DND-41 (cell line): ENCODE results near the gene TMEM60.

Experiments used
- ATAC-seq: fragments of 200-7000 bp; cut with Tn5 transposase; 3 replicates; pipeline ENCODE4 v1.9.1; 2021; ENCODE audit warnings: low read depth; ENCODE audit not compliant: insufficient read depth
- DNase-seq: peaks from one replicate; pipeline ENCODE4 v3.0.0-alpha.2; 2020
- H2AFZ ChIP-seq: 2 replicates; pipeline ENCODE4 v1.6.0; 2012; ENCODE audit warnings: low read depth, low read length
- H3K27ac ChIP-seq: 2 replicates; pipeline ENCODE4 v1.5.1; 2012; ENCODE audit warnings: low read length, inconsistent platforms
- H3K27me3 ChIP-seq: fragments of 200-600 bp; sonication (generic); 2 replicates; pipeline ENCODE4 v1.6.0; 2012; ENCODE audit warnings: low read length, mild to moderate bottlenecking, inconsistent platforms; ENCODE audit not compliant: insufficient read depth, poor library complexity
- H3K36me3 ChIP-seq: 2 replicates; pipeline ENCODE4 v1.5.1; 2012; ENCODE audit warnings: low read length, inconsistent platforms; ENCODE audit not compliant: insufficient read depth
- H3K4me1 ChIP-seq: 2 replicates; pipeline ENCODE4 v1.5.1; 2012; ENCODE audit warnings: mild to moderate bottlenecking, low read length; ENCODE audit not compliant: insufficient read depth
- H3K4me2 ChIP-seq: 2 replicates; pipeline ENCODE4 v1.6.0; 2012; ENCODE audit warnings: mild to moderate bottlenecking, moderate library complexity, low read length, inconsistent platforms; ENCODE audit not compliant: insufficient read depth
- H3K4me3 ChIP-seq, 2 experiments: fragments of 200-600 bp in 1 of 2; shearing (Covaris generic) in 1 of 2; 2 replicates each; pipeline ENCODE4 v1.5.1; 2012 to 2016; ENCODE audit warnings: inconsistent platforms in 2 of 2, low read length in 2 of 2, mild to moderate bottlenecking in 2 of 2, low read depth in 1 of 2, moderate library complexity in 1 of 2
- H3K79me2 ChIP-seq: 2 replicates; pipeline ENCODE4 v1.6.0; 2012; ENCODE audit warnings: low read length, inconsistent platforms; ENCODE audit not compliant: insufficient read depth
- H3K9ac ChIP-seq: 2 replicates; pipeline ENCODE4 v1.6.0; 2012; ENCODE audit warnings: low read depth, mild to moderate bottlenecking, inconsistent platforms, low read length, moderate library complexity
- H3K9me3 ChIP-seq: 2 replicates; pipeline ENCODE4 v1.5.1; 2012; ENCODE audit warnings: low read length, moderate library complexity, mild to moderate bottlenecking, inconsistent platforms; ENCODE audit not compliant: insufficient read depth, severe bottlenecking
- H4K20me1 ChIP-seq: 2 replicates; pipeline ENCODE4 v1.6.0; 2012; ENCODE audit warnings: low read length; ENCODE audit not compliant: insufficient read depth
- EZH2 ChIP-seq: IDR thresholded peaks from 3 replicates; pipeline ENCODE4 v1.6.1; 2012; ENCODE audit warnings: borderline replicate concordance, low read depth, mild to moderate bottlenecking, moderate library complexity, low read length, inconsistent platforms; ENCODE audit not compliant: severe bottlenecking
- TF ChIP-seq, protein P1 (sequence below): IDR thresholded peaks from 2 replicates; pipeline ENCODE4 v1.5.1; 2012; ENCODE audit warnings: borderline replicate concordance, low read length, moderate library complexity, mild to moderate bottlenecking; ENCODE audit not compliant: poor library complexity, severe bottlenecking; ENCODE audit errors: extremely low read depth

Gene TMEM60

DNA sequence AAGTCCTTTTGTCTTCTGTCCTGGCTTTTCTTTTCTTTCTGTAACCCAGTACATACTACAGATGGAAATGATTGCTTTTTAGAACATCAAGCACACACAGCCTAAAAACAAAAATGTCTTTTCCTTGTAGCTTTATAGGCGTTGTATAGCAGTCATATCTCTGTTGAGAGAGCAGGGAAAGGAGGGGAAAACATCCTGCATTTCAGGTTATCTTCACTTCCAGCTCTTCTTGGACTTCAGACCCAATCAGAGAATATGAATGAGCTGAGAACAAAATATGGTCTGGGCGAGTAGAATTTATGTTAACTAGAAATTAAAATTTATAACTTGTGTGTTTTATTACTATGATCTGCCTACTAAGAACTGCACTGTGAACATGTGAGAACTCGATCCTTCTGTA, 14.7 kb downstream of the TMEM60 start:
- Histone ChIP-seq H3K79me2 (0 out of 2 replicates have a peak, but pooled peaks cover 1% of the 10 kb centered on the region), H3K27me3 (no peaks in the 10 kb centered on the region), H2AFZ (no peak overlapping the region), H3K9ac (no peak overlapping the region), H4K20me1 (no peaks in the 10 kb centered on the region), H3K4me2 (no peak overlapping the region), H3K9me3 (no peaks in the 10 kb centered on the region), H3K27ac (no peak overlapping the region), H3K36me3 (peaks cover 54% of the 10 kb centered on the region), H3K4me3 (no peak overlapping the region), H3K4me1 (no peaks in the 10 kb centered on the region)
- ATAC-seq, result no peak
- TF ChIP-seq, protein P1, sequence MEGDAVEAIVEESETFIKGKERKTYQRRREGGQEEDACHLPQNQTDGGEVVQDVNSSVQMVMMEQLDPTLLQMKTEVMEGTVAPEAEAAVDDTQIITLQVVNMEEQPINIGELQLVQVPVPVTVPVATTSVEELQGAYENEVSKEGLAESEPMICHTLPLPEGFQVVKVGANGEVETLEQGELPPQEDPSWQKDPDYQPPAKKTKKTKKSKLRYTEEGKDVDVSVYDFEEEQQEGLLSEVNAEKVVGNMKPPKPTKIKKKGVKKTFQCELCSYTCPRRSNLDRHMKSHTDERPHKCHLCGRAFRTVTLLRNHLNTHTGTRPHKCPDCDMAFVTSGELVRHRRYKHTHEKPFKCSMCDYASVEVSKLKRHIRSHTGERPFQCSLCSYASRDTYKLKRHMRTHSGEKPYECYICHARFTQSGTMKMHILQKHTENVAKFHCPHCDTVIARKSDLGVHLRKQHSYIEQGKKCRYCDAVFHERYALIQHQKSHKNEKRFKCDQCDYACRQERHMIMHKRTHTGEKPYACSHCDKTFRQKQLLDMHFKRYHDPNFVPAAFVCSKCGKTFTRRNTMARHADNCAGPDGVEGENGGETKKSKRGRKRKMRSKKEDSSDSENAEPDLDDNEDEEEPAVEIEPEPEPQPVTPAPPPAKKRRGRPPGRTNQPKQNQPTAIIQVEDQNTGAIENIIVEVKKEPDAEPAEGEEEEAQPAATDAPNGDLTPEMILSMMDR, result no peak
- DNase-seq, result no peak

DNA sequence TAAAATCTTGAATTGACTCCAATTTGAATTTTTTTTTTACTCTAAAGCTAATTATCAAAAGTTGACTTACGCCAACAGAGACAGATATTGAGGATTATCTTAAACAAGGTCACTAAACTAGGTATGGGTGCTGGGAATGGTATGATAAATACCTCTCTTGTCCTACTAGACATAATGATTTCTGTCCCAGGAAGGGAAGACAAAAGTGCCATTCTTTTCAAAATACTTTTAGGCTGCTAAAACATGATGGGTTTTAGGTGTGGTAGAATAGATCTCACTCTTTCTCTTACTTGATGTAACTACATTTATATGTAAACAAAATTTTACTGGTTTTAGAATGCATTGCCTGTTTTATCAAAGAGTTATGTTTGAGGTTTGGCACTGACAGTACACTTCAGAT, 15.1 kb downstream of the TMEM60 start:
- Histone ChIP-seq H3K4me3 (no peak overlapping the region), H3K9me3 (no peaks in the 10 kb centered on the region), H3K9ac (no peak overlapping the region), H3K4me1 (no peaks in the 10 kb centered on the region), H3K4me2 (no peak overlapping the region), H3K36me3 (peaks cover 59% of the 10 kb centered on the region), H3K79me2 (0 out of 2 replicates have a peak, but pooled peaks cover 3% of the 10 kb centered on the region), H3K27me3 (no peaks in the 10 kb centered on the region), H3K27ac (no peak overlapping the region), H2AFZ (no peak overlapping the region), H4K20me1 (no peaks in the 10 kb centered on the region)
- no peak for ATAC-seq
- no peak for TF ChIP-seq EZH2
- TF ChIP-seq, protein P1, result no peak
- DNase-seq, result no peak

DNA sequence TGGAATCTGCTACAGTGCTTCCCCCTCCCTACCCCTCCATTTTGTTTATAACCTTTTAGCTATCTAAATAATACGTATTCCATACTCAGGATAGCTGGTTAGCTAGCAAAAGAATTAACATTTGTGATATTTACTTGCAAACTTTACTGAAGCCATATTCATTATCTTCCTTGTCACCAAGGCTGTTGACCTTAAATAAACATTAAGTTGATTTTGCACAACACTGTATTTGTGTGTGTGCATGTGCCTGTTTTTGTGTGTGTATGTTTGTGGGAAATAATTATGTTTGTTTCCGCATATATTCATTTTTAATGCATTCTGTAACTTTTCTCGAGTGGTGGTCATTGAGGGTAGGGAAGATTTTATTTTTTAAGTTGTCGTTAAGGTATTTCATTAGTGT, 15.9 kb downstream of the TMEM60 start:
- H3K9me3 ChIP-seq, result no peaks in the 10 kb centered on the region
- H3K4me1 ChIP-seq, result no peaks in the 10 kb centered on the region
- H3K79me2 ChIP-seq, result 0 out of 2 replicates have a peak, but pooled peaks cover 3% of the 10 kb centered on the region
- no peak overlapping the region for H3K4me3 ChIP-seq
- H3K4me2 ChIP-seq, result no peak overlapping the region
- TF ChIP-seq, protein P1, result no peak
- no peak for TF ChIP-seq EZH2
- DNase-seq, result no peak
- no peak overlapping the region for H3K27ac ChIP-seq
- peaks cover 62% of the 10 kb centered on the region for H3K36me3 ChIP-seq
- H4K20me1 ChIP-seq, result no peaks in the 10 kb centered on the region
- H3K9ac ChIP-seq, result no peak overlapping the region
- no peaks in the 10 kb centered on the region for H3K27me3 ChIP-seq
- H2AFZ ChIP-seq, result no peak overlapping the region
- ATAC-seq, result no peak

DNA sequence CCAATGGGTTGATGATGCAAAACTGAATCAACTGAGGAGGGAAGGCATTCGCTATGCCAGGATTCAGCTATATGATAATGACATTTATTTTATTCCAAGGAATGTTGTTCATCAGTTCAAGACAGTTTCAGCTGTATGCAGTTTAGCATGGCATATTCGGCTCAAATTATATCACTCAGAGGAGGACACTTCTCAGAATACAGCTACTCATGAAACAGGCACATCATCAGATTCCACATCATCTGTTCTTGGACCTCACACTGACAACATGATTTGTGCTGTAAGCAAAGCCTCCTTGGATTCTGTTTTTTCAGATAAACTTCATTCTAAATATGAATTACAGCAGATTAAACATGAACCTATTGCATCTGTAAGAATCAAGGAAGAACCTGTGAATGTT, 19.7 kb downstream of the TMEM60 start:
- Histone ChIP-seq H3K4me1 (no peaks in the 10 kb centered on the region), H3K9ac (no peak overlapping the region), H3K27me3 (no peaks in the 10 kb centered on the region), H3K36me3 (peaks cover 73% of the 10 kb centered on the region), H2AFZ (no peak overlapping the region), H3K4me2 (no peak overlapping the region), H4K20me1 (no peaks in the 10 kb centered on the region), H3K4me3 (no peak overlapping the region), H3K27ac (no peak overlapping the region), H3K9me3 (no peaks in the 10 kb centered on the region), H3K79me2 (peaks cover 9% of the 10 kb centered on the region; the same call in 1 of the 2 replicates)
- ATAC-seq (no peak), DNase-seq (no peak)
- TF ChIP-seq, protein P1, result no peak
- no peak for TF ChIP-seq EZH2
